Measurements from ENCODE around the gene ABL1.

Gene ABL1

DNA sequence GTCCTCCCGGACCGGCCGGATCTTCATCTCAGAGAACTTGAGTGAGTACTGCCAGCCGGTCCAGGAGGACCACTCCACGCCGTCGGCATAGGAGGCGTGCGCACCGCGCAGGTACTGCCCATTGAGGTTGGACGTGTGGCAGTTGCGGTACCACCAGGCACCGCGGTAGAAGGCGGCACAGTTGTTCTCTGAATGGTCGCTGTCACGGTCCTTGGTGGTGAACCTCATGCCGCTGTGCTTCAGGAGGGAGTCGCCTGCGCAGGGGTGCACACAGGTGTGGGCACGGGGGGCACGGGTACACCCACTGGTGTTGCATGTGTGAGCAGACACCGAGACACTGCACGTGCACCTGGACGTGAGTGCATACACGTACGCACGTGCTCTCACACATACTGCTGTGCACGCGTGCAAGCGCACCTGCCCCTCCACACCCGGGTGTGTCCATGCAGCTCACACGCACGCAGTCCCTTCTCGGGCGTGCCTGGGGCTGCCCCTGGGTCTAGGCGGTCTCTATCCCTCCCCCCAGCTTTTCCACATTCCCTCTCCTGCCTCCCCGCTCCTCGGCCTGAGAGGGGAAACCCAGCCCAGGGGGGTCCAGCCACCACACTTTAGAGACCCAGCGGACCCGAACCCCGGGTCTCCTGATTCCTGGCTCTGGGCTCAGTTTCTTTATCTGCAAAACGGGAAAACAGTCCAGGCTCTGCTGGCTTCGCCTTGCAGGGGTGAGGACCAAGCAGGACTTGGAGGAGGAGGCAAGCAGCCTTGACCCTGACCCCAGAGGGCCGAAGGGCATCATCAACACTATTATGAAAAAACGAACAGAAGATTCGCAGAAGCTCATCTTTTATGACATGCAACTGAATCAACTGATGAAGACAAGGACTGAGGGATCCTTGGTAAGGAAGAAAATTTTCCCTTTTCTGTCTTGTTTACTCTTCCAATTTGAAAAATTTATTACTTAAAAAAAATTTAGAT is 69.3 kb downstream of the ABL1 start:
- Histone ChIP-seq H4K20me1 (ENCODE audit: control insufficient read depth, insufficient read depth, low read depth, low read length) (no peaks in the 10 kb centered on the region), H3K4me2 (ENCODE audit: low read length) (no peak overlapping the region), H3K27ac (ENCODE audit: low read depth, low read length) (no peak overlapping the region), H3F3A (ENCODE audit: control insufficient read depth, insufficient read depth) (no peaks in the 10 kb centered on the region), H3K79me2 (ENCODE audit: control insufficient read depth, low read length) (no peaks in the 10 kb centered on the region), H3K36me3 (ENCODE audit: control insufficient read depth, low read length) (no peaks in the 10 kb centered on the region), H3K27me3 (ENCODE audit: control insufficient read depth, low read length) (no peaks in the 10 kb centered on the region), H3K4me1 (ENCODE audit: control insufficient read depth, low read length) (no peaks in the 10 kb centered on the region), H3K9me3 (ENCODE audit: control insufficient read depth, insufficient read depth, low read length) (no peaks in the 10 kb centered on the region), H3K9me2 (replicated peaks; ENCODE audit: control insufficient read depth, low read length) (no peaks in the 10 kb centered on the region), H3K4me3 (ENCODE audit: low read length) (no peak overlapping the region)
- TF ChIP-seq EZH2phosphoT487 (IDR thresholded peaks at IDR 0.05; ENCODE audit: borderline replicate concordance, low read length), result no peak
- TF ChIP-seq, protein P1, sequence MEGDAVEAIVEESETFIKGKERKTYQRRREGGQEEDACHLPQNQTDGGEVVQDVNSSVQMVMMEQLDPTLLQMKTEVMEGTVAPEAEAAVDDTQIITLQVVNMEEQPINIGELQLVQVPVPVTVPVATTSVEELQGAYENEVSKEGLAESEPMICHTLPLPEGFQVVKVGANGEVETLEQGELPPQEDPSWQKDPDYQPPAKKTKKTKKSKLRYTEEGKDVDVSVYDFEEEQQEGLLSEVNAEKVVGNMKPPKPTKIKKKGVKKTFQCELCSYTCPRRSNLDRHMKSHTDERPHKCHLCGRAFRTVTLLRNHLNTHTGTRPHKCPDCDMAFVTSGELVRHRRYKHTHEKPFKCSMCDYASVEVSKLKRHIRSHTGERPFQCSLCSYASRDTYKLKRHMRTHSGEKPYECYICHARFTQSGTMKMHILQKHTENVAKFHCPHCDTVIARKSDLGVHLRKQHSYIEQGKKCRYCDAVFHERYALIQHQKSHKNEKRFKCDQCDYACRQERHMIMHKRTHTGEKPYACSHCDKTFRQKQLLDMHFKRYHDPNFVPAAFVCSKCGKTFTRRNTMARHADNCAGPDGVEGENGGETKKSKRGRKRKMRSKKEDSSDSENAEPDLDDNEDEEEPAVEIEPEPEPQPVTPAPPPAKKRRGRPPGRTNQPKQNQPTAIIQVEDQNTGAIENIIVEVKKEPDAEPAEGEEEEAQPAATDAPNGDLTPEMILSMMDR (IDR thresholded peaks at IDR 0.05; ENCODE audit: low read depth, low read length, poor library complexity, severe bottlenecking), result no peak

DNA sequence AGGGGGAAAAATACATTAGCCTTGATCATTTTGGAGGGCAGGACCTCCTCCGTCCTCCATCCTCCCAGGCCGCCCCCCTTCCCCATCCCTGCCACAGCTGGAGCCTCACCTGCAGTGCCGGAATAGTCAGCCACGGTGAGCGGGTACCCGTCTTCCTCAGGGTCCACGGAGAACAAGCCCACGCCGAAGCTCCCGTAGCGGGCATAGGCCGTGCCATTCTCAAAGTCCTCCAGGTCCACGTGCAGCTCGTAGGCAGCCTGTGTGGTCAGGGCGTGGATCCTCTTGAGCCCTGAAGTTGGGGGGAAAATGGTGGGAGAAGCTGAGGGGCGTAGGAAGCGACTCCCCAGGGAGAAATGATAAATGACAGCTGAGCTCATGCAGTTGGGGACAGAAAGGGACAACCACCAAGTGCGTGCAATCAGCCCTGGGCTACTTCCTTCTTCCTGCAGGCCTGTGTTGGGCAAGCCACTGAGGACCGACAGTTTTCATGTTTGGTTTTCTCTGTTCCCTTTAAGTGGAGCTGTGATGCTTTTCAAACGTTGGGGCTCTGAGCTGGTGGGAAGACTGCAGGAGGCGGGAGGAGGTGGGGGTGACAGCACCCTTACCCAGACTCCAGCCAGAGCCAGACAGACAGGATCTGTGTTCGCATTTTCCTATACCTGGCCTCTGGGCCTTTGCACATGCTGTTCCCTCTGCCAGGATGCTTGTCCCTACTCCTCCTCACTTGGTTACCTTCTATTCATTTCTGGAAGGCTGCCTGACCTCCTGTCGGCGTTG is 70.3 kb downstream of the ABL1 start:
- Histone ChIP-seq H3F3A (ENCODE audit: control insufficient read depth, insufficient read depth) (no peaks in the 10 kb centered on the region), H3K4me2 (ENCODE audit: low read length) (no peak overlapping the region), H3K4me1 (ENCODE audit: control insufficient read depth, low read length) (no peaks in the 10 kb centered on the region), H3K79me2 (ENCODE audit: control insufficient read depth, low read length) (no peaks in the 10 kb centered on the region), H3K27me3 (ENCODE audit: control insufficient read depth, low read length) (no peaks in the 10 kb centered on the region), H3K4me3 (ENCODE audit: low read length) (no peak overlapping the region), H3K27ac (ENCODE audit: low read depth, low read length) (no peak overlapping the region), H3K9me2 (replicated peaks; ENCODE audit: control insufficient read depth, low read length) (no peaks in the 10 kb centered on the region), H3K36me3 (ENCODE audit: control insufficient read depth, low read length) (no peaks in the 10 kb centered on the region), H4K20me1 (ENCODE audit: control insufficient read depth, insufficient read depth, low read depth, low read length) (no peaks in the 10 kb centered on the region), H3K9me3 (ENCODE audit: control insufficient read depth, insufficient read depth, low read length) (no peaks in the 10 kb centered on the region)
- TF ChIP-seq, protein P1 (IDR thresholded peaks at IDR 0.05; ENCODE audit: low read depth, low read length, poor library complexity, severe bottlenecking), result no peak
- TF ChIP-seq EZH2phosphoT487 (IDR thresholded peaks at IDR 0.05; ENCODE audit: borderline replicate concordance, low read length), result no peak

DNA sequence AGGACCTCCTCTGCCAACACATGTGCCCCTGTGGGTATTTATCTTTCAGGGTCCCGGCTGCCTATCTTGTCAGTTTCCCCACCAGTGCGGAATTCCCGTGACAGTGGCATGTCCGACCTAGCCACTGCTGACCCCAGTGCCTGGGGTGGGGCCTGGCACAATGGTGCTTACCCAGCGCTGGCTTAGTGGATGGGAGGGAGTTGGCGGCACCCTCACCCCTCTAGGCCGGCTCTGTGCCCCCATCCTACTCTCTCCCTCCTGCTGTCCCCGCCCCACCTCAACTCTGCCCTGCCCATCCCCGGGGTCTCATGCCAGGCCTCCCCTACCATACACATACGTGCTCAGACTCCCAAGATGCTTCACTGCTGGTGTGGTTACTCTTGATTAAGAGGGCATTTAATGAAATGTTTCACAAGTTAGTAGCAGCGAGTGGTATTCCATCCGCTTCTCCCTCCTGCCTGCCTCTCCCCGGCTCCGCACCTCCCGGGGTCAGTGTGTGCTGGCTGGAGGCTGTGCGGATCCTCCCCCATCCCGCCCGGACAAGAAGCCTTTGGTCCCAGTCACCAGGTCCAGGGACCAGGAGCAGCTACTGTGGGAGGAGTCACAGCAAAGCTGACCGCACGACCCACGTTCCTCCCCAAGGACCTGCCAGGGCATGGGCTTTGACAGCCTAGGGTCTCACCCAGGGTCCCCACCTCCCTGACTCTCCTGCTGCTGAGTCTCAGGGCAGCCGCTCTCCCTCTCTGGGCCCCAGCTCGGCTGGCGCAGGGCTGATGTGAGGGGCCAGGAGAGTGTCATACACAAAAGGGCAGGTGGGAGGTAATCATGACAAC is 71.1 kb downstream of the ABL1 start:
- Histone ChIP-seq H3K36me3 (ENCODE audit: control insufficient read depth, low read length) (no peaks in the 10 kb centered on the region), H3K4me3 (ENCODE audit: low read length) (no peak overlapping the region), H3F3A (ENCODE audit: control insufficient read depth, insufficient read depth) (no peaks in the 10 kb centered on the region), H3K27ac (ENCODE audit: low read depth, low read length) (no peak overlapping the region), H3K9me2 (replicated peaks; ENCODE audit: control insufficient read depth, low read length) (no peaks in the 10 kb centered on the region), H3K9me3 (ENCODE audit: control insufficient read depth, insufficient read depth, low read length) (no peaks in the 10 kb centered on the region), H3K27me3 (ENCODE audit: control insufficient read depth, low read length) (no peaks in the 10 kb centered on the region), H4K20me1 (ENCODE audit: control insufficient read depth, insufficient read depth, low read depth, low read length) (no peaks in the 10 kb centered on the region), H3K4me1 (ENCODE audit: control insufficient read depth, low read length) (no peaks in the 10 kb centered on the region), H3K79me2 (ENCODE audit: control insufficient read depth, low read length) (no peaks in the 10 kb centered on the region), H3K4me2 (ENCODE audit: low read length) (no peak overlapping the region)
- TF ChIP-seq, protein P1 (IDR thresholded peaks at IDR 0.05; ENCODE audit: low read depth, low read length, poor library complexity, severe bottlenecking), result no peak
- TF ChIP-seq EZH2phosphoT487 (IDR thresholded peaks at IDR 0.05; ENCODE audit: borderline replicate concordance, low read length), result no peak
